A673 (cell line): Measurements from ENCODE around the gene LHCGR.

Experiments used
- EZH2 ChIP-seq: fragments of 200-600 bp; sonication (generic); IDR thresholded peaks from 2 replicates; pipeline ENCODE4 v1.6.1; 2017; ENCODE audit warnings: borderline replicate concordance, low read depth, mild to moderate bottlenecking, mixed read lengths, antibody characterized with exemption, low read length; ENCODE audit not compliant: poor library complexity, severe bottlenecking
- TF ChIP-seq, protein P1 (sequence below): fragments of 300-800, 200-600 bp; sonication (generic); conservative IDR thresholded peaks from 2 replicates; pipeline ENCODE4 v1.5.1; 2017; ENCODE audit warnings: low read depth, mild to moderate bottlenecking, antibody characterized with exemption, low read length, moderate library complexity, mixed read lengths

DNA sequence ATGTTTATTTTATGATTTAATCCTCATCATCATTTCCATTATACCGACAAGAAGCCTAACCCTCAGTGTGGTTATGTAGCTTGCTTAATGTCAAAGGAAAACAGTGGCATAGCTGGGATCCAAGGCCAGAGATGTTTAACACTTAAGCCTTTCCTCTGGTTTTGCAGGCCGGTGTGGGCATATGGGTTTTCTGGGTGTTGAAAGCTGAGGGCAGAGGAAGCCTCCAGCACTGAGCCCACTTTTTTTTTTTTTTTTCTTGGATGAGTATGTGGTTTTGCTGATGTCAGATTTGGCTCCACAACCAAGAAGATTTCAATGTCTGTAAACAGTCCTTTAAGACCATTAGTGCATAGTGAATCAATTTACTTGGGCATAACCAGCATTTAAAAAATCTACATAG is 41.3 kb downstream of the LHCGR start:
- TF ChIP-seq, protein P1, sequence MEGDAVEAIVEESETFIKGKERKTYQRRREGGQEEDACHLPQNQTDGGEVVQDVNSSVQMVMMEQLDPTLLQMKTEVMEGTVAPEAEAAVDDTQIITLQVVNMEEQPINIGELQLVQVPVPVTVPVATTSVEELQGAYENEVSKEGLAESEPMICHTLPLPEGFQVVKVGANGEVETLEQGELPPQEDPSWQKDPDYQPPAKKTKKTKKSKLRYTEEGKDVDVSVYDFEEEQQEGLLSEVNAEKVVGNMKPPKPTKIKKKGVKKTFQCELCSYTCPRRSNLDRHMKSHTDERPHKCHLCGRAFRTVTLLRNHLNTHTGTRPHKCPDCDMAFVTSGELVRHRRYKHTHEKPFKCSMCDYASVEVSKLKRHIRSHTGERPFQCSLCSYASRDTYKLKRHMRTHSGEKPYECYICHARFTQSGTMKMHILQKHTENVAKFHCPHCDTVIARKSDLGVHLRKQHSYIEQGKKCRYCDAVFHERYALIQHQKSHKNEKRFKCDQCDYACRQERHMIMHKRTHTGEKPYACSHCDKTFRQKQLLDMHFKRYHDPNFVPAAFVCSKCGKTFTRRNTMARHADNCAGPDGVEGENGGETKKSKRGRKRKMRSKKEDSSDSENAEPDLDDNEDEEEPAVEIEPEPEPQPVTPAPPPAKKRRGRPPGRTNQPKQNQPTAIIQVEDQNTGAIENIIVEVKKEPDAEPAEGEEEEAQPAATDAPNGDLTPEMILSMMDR = no peak
- TF ChIP-seq EZH2 = no peak
